HTERT RPE-1 (cell line): Measurements from ENCODE around the gene TBC1D22A.

Source experiments
- in situ Hi-C: fragments of 300-500 bp; cut with MboI; formaldehyde crosslinking; loops from 4 replicates; pipeline ENCODE4 v1.14.3; 2020; ENCODE audit warnings: low sequenced_read_pairs

The TBC1D22A gene

DNA sequence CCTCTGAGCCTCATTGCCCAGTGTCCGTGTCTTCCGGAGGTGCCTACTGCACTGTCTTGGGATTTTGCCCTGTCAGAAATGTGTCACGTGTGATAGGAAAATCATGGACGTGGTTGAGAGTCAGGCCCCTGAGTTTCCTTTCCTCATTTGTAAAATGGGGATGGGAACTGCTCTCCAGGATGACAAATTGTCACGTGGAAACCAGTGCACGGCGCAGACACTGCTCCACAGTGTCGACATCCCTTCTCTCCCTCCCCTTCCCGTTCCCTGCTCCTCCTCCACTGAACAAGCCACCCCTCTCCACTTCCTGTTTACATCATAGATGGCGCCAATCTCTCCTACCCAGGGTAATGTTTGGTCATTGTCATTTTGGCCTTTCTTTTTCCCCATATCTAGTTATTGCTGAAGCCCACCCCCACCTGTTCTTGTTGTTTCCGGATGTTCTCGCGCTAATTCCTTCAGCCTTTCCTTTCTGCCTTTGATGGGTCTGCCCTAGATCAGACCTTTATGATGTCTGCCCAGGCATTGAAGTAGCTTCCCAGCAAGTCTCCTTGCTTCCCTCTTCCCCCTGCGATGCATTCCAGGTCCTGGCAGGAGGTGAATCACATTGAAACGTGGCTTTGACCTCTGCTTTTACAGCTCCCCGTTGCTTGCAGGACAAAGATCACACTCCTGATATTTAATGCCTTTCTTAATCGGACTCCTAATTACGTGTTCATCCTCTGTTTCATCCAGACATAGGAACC is 91.8 kb downstream of the TBC1D22A start:
- in situ Hi-C loops, result no loop called here

DNA sequence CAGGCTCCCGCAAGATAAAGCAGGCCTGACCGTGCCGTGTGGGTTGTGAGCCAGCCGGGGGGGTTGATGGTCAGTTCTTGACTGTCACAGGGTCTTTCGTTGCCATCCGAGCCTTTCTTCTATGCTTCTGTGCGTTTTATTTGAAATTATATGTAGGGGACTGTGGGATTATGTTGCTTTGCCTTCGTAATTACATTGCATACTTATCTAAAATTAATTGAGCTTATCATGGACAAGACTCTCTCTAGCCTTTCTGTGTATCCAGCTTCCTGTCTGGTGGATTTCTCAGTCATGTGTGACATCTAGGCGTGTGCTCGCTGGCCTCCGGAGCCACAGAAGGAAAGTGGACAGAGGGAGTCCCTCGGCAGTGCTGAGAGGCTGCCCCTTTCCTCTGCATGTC is 93.2 kb downstream of the TBC1D22A start:
- in situ Hi-C loops, result no loop called here

DNA sequence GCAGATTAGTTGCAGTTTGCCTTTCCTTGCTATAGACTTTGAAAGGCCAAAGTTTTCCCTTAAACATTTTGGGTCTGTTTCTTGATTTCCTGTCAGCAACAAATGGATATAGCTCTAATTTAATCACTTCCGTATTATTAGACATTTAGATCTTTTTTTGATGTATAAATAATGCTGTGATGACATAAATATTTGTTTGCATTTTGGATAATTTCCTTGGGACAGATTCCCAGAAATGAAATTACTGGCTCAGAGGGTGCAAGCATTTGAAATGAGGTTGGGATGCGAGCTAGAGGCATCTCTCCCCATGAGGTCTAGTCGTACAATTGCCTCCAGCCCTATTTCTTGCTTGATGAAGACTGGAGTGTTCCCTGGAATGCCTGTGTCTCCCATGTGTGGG is 94.2 kb downstream of the TBC1D22A start:
- in situ Hi-C loops, result no loop called here

DNA sequence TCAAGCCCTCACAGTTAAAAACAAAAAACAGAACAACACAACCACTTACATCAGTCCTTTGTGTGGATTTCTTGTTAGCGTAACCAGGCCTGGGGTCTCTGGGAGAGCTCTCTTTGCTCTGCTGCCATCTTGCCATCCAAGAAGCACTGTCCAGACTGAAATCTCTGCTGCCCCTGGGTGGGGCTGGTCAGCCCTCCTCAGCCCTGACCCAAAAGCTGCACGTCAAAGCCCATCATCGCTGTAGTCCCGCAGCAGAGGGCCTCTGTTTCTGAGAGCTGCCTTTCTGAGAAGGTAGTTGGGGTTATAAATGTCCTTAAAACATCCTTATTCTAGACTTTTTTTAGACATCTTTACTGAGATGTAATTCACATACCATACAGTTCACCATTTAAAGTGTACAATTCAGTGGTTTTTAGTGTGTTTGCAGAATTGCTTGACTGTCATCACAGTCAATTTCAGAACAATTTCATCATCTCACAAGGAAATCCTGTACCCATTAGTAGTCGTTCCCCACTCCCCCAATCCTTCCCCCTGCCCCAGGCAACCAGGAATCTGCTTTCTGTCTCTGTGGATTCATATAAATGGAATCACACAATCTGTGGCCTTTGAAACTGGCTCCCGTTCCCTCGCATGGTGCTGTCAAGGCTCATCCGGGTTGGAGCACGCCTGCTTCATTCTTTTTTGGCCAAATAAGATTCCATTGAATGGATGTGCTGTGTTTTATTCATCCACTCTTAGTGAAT is 94.9 kb downstream of the TBC1D22A start:
- in situ Hi-C loops, result no loop called here

DNA sequence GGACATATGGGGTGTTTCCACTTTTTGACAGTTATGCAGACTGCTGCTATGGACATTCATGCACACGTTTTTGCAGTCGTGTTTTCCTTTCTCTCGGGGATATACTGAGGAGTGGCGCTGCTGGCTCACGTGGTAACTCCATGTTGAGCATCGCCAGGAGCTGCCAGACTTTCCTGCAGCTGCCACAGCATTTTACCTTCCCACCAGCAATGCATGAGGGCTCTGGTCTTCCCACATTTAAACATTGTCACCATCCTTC is 95.4 kb downstream of the TBC1D22A start:
- in situ Hi-C loops, result no loop called here

DNA sequence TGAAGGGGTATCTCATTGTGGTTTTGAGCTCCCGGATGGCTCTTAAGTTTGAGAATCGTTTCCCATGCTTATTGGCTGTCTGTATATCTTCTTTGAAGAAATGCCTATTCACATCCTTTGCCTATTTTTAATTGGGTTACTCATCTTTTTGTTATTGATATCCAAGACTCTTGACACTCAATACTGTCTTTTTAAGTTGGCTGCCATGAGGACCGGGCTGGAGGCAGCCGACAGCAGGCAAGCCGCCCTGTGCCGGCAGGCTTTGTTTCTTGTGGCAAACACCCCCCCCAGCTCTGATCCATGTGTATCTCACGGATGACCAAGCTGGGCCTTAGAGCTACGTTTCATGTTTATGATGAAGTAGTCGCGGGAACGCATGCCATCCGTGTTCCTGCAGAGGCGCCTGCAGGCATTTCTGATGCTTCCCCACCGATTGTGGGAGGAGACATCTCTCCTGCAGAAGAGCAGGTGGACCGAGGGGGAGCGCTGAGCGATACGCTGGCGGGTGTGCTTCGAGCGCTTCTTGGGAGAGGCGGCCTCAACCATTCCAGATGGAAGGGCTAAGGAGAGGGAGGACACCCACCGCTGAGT is 95.8 kb downstream of the TBC1D22A start:
- in situ Hi-C loops, result no loop called here

DNA sequence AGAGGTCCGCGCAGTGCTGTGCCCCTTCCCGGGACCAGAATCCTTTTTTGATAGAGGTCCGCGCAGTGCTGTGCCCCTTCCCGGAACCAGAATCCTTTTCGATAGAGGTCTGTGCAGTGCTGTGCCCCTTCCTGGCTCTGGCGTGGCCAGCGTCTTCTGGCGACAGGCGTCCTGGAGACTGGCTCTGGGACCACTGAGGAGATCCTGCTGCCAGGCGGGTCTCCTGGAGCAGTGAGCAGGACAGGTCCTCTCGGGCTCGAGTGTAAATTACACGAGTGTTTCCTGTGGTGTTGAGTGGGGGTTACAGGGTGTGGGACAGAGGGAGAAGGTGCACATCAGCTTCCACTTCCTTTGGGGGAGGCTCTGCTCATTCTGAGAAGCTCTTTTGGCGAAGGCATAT is 98.1 kb downstream of the TBC1D22A start:
- in situ Hi-C loops, result no loop called here

DNA sequence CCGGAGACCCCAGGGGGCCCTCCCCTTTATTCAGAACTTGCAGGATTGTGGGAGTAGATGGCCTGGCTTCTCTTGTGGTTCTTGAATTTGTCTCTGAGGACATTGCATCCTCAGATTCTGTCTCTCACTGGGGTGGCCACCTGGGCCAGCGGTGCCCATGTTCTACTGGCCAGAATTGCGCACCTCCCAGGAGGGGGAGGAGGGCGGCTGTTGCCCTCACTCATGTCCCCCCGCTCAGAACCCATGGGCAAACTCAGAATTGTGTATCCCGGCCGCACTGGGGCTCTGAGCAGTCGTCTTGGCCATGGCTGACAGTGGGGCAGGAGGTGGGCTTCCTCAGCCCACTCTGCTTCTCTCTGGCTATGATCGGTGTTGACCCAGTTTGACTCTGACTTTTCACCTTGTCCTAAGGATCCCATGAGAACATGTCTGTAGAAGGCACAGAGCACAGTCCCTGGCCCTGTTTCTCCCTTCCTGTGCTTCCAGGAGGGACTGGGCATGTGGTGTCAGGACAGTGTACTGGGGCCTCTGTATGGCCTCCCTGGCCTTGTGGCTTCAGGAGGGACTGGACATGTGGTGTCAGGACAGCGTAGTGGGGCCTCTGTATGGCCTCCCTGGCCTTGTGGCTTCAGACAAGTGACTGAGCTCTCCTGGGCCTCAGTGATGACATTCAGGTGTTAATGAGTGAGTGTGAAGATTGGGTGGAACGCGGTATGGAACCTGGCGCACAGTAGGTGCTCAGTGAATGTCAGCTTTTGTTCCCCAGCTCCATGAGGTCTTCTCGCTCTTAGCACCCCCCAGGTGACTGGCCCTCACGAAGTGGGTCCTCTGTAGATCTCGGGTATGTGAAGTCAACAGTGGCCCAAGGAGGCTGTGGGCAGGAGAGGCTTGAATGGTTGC is 99.3 kb downstream of the TBC1D22A start:
- in situ Hi-C loops, result no loop called here

DNA sequence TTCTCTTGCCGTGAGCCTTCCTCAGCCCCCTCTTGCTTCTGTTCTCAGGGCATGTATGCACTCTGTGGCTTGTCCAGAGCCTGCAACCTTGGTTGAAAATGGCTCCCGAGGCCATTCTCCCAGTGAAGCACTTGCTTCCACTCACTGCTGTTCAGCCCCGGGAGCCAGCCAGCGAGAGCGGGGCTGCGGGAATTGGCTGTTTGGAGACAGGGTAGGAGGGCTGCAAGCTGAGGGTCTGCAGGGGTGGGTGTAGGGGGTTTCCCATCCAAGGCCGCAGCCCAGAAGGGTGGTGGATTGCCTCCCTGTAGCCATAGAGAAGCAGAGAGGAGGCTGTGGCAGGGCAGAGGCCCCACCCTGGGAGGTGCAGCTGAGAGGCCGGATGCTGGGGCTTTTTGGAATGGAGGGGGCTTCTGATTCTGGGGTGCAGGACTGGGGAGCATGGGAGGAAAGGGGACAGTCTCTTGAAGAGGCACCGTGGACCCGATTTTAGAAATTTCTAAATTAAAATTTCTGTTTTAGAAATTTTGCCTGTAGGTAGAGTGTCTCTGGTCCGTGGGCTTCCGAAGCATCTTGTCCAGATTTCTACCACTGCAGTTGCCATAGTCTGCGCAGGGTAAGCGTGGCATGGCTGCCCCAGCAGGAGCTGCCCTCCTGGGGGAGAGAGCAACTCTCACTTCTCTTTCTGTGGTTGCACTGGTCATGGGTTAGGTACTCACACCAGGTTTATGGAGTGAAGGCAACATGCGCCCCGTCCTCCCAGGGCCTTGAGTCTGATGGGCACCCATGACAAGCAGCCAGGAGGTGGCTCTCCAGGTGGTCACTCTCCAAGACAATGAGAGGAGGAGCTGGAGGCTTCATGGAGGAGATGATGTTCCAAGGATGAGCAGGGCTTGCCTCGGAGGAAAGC is 100.2 kb downstream of the TBC1D22A start:
- in situ Hi-C loops, result no loop called here

DNA sequence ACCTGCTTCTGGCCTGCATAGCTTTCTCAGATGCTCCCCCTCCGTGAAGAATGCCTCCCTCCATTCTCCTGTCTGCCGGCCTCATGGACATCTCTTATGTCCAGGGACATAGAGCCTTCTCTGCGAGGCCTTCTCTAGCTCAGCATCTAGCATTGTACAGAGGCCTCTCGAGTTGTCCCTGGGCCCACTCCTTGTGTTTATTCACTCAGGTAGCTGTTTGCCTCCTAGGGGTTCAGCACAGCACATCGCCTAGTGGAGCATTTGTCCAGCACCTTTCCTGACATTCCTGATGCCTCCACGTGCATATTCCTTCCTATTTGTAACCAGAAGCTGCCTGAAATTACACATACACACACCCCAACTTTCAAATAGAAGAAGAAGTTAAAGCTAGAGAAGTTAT is 101.3 kb downstream of the TBC1D22A start:
- in situ Hi-C loops, result no loop called here

DNA sequence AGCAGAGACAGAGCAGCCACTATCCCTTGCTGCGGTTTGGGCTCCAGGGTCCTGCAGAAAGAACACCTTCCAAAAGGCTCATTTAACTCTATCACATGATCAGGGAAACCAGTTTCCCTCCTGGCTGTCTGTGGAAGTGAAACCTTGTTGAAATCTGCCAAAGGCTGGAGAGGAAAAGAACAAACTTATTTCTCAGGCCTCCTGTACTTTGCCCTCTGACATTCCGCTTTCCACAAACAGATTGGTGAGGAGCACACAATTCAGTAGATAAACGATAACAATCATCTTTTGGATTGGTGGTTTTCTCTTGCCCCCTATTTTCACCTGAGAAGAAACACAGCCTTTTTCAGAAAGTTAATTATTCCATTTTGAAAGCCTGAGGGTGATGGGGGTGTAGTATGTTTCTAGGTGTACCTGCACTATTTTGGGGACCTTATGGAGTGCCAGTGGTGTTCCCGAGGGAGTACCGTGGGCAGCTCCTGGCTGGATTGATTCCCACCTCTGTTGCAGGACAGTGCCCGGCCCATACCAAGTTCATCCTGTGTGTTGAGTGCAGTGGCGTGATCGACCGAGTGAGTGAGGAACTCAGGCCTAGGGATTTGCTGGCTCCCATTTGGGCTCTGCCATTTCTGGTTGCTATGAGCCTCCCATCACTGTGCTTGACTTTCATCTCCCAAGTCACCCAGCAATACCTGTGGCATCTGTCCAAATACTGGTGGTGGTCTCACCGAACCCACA is 102.0 kb downstream of the TBC1D22A start:
- in situ Hi-C loops, result no loop called here

DNA sequence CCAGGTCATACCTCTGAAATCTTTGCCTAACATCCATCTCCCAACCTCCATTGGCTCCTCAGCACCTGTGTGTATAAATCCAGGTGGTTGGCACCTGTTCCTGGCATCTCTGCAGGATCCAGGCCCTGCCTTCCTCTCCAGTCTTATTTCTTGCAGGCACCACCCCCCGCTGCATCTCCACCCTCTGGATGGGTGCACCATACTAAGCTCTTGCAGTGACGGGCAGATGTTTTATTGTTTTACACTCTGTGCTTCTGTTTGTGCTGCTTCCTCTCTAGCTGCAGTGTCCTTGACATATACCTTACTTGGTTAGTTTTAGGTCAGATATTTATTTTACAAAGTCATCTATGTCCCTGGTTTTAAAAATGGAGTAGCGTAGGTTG is 102.6 kb downstream of the TBC1D22A start:
- in situ Hi-C loops, result no loop called here

DNA sequence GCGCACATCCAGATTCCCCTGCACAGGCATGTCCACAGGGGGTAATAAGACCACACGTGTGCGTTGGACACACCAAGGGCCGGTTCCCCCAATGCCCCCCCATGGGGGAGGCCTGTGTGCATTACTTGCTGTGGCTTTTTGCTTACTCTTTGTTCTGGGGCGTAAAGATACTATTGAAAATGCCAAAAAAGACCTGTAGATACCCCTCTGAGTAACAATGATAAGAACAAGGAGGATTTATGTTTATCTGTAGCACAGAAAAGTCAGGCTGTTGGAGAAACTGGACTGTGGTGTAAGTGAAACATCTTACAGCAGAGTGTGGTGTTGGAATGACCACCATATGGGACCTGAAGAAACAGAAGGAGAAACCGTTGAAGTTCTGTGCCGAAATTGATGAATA is 103.2 kb downstream of the TBC1D22A start:
- in situ Hi-C loops, result no loop called here

DNA sequence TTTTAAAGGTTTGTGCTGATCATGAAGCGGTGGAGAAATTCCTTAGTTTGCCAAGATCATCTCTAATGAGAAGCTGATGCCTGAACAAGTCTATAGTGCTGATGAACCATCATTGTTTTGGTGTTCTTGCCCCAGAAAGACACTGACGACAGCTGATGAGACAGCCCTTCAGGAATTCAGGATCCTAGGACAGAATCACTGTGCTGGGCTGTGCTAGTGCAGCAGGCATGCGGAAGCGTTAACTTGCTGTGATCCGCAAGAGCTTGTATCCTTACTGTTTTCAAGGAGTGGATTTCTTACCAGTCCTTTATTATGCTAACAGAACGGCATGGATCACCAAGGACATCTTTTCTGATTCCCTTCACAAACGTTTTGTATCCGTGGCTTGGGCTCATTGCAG is 104.1 kb downstream of the TBC1D22A start:
- in situ Hi-C loops, result no loop called here

DNA sequence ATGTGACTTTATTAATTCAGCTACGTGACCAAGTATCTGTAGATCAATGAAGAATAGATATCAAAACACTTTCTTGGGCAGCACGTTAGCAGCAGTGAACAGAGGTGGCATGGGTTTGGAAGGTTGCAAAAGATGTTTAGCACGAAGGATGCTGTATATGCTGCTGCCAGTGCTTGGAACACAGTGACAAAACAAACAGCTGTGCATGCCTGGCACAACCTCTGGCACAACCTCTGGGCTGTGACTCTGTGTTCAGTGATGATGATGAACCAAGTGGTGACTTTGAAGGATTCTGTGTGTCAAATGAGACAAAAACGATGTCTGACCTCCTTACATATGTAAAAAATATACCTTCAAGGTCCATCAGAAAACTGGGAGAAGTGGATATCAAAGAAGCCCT is 104.7 kb downstream of the TBC1D22A start:
- in situ Hi-C loops, result no loop called here

DNA sequence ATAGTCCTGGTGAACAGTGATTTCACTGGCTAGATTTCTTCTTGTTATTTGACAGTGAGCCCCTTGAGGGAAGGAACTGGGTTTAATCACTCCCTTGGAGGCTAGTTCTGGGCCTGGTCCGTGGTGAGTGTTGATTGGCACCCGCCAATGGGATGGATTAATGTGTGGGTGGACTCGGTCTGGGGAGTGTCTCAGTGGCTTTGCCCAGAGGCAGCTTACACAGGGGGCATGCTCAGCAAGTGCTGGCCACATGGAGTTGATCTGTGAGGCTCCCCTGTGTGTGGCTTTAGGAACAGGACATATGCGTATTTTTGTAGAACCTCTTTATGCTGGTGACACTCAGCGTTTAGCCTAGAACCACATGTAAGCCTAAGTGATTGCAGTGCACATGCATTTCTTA is 106.9 kb downstream of the TBC1D22A start:
- in situ Hi-C loops, result no loop called here

DNA sequence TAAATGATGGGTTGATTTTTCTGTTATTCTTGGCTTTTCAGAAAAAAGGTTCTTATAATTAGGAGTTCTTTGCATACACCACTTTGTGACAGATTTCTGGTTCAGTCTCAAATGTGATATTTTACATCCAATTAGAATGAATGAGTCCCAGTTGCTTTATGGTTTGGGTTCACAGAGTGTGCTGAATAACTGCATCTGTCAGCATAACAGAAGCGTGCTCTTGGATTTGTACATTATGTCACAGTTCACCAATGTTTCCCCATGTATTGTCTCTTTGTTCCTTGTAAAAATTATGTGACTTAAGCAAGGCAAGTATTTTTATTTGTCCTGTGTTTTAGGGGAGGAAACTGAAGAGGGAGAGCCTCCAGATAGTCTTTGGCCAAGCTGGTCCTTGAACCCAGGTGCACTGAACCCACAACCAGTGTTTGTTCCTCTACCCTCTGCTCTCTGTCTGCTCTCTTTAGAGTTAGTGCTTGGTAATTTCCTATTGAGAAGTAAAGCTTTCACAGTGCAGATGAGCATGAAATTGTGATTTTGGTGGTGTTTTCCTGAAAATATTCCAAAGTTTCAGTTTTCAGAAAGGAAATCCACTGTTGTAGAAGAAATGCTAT is 107.5 kb downstream of the TBC1D22A start:
- in situ Hi-C loops, result no loop called here

DNA sequence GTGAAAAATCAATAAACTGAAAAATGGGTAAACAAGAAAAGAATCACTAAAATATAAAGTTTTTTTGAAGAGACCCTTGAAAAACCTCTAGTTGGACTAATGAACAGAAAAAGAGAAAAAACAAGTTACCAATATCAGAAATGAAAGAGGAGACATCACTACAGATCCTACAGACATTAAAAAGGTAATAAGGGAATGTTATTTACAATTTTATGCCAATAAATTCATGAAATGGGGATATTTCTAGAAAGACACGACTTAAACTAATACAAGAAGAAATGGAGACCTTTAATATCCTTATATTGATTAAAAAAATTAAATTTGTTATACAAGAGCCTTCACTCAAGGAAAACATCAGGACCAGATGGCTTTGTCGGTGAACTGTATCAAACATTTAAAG is 109.4 kb downstream of the TBC1D22A start:
- in situ Hi-C loops, result no loop called here

DNA sequence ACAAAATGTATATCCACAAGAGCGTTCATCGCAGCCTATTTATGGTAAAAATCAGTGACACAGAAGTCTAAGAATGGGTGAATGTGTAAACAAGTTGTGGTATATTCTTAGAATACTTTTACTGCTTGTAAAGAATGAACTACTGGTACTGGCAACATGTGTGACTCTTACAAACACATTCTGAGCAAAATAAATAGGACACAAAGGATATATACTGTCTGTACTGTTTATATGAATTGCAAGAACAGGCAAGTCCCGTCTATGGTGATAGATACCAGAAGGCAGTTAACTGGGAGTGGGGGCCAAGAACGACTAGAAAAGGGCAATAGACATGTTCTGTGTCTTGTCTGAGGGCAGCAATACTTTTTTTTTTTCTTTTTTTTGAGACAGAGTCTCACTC is 112.6 kb downstream of the TBC1D22A start:
- in situ Hi-C loops, result no loop called here
